HL-60/S4 treated with phorbol 12-myristate 13-acetate at 8.2 ng/mL for 4 days and 3 days (cell line): ENCODE data around the gene TRANK1.
"Not testable (repeated sequence)": the region's sequence is repeated elsewhere in the genome, so short reads cannot be mapped to it uniquely, and the experiment has no call there.

Source experiments
- in situ Hi-C: fragments of 300-500 bp; cut with MboI; formaldehyde crosslinking; loops from 2 replicates; pipeline ENCODE4 v1.15.0; 2022; ENCODE audit warnings: low sequenced_read_pairs

TRANK1 gene

DNA sequence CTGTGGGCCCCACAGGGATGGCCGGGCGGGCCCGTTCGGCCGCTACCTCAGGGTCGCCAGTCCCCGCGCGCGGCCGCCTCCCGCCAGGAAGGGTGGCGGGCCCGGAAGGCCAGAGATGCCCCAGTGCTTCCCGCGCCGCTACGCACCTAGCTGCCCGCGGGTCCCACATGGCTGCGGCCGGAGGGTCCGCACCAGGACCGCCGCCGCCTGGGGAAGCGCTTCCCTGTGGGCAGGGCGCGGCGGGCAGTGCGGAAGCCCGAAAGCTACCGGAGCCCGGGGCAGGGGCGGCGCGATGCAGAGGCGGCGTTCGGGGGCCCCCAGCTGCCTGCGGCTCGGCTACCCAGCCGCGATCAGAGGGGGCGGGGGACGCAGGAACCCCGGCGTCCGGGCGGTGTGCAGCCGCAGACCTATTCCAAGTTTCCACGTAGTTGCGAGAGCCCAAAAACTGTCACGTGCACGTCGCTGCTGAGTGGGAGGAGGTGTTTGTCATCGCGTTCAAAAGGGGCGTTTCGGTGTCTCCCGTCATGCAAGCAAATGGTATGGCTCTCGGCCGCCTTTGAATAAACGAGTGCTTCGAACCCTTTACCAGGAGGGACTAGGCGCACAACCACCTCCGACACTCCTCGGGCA is at the start of gene TRANK1:
Gene TRANK1, minus strand, starts transcription at position 414 of the 630 bp plus-strand sequence. Its CDS starts 245 bp downstream, at position 169.
- in situ Hi-C loops, result no loop called here

DNA sequence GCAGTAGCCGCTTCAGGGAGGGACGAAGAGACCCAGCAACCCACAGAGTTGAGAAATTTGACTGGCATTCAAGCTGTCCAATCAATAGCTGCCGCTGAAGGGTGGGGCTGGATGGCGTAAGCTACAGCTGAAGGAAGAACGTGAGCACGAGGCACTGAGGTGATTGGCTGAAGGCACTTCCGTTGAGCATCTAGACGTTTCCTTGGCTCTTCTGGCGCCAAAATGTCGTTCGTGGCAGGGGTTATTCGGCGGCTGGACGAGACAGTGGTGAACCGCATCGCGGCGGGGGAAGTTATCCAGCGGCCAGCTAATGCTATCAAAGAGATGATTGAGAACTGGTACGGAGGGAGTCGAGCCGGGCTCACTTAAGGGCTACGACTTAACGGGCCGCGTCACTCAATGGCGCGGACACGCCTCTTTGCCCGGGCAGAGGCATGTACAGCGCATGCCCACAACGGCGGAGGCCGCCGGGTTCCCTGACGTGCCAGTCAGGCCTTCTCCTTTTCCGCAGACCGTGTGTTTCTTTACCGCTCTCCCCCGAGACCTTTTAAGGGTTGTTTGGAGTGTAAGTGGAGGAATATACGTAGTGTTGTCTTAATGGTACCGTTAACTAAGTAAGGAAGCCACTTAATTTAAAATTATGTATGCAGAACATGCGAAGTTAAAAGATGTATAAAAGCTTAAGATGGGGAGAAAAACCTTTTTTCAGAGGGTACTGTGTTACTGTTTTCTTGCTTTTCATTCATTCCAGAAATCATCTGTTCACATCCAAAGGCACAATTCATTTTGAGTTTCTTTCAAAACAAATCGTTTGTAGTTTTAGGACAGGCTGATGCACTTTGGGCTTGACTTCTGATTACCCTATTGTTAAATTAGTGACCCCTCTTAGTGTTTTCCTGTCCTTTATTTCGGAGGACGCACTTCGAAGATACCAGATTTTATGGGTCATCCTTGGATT is 48.8 kb upstream of the TRANK1 start, which contains the start of gene MLH1:
Gene MLH1, plus strand, starts transcription at position 193 of the 958 bp plus-strand sequence. Its CDS starts 30 bp downstream, at position 223.
- in situ Hi-C loops, result no loop called here

DNA sequence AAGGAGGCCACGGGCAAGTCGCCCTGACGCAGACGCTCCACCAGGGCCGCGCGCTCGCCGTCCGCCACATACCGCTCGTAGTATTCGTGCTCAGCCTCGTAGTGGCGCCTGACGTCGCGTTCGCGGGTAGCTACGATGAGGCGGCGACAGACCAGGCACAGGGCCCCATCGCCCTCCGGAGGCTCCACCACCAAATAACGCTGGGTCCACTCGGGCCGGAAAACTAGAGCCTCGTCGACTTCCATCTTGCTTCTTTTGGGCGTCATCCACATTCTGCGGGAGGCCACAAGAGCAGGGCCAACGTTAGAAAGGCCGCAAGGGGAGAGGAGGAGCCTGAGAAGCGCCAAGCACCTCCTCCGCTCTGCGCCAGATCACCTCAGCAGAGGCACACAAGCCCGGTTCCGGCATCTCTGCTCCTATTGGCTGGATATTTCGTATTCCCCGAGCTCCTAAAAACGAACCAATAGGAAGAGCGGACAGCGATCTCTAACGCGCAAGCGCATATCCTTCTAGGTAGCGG is 48.0 kb upstream of the TRANK1 start, which contains the start of gene EPM2AIP1:
Gene EPM2AIP1, minus strand, starts transcription at position 326 of the 520 bp plus-strand sequence. Its CDS starts 54 bp downstream, at position 272.
- in situ Hi-C loops, result no loop called here

DNA sequence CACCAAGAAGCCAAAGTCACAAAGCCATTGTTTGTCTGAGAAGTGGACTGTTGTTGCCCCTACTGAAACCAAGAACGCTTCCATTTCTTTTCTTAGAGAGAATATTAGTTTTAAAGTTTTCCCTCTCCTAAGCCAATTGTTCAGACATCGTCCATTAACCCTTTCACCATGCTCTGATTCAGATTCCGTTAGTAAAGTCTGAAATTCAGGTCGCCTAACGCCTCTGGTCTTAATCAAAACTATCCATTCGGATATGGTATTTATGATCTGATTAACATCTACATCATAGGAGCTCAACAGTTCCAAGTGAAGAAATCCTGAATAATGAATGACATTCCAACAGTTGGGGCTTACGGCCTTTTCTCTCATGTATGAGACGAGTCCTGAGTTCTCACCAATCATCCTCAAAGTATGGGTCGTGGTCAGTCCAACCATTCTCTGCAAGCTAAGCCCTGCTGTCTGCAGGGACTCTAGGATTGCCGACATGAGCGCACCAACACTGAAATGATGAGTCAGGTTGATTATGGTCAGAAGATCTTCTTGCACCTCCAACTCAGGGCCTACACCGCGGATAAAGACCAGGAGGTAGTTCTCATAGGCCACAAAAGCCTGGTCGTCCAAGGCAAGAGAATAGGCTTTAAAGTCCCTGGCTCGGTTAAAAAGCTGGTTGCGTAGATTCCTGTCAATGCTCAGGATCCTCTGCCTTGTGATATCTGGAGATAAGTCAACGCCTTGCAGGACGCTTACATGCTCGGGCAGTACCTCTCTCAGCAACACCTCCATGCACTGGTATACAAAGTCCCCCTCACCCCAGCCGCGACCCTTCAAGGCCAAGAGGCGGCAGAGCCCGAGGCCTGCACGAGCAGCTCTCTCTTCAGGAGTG is 47.3 kb upstream of the TRANK1 start:
- in situ Hi-C loops, result no loop called here

DNA sequence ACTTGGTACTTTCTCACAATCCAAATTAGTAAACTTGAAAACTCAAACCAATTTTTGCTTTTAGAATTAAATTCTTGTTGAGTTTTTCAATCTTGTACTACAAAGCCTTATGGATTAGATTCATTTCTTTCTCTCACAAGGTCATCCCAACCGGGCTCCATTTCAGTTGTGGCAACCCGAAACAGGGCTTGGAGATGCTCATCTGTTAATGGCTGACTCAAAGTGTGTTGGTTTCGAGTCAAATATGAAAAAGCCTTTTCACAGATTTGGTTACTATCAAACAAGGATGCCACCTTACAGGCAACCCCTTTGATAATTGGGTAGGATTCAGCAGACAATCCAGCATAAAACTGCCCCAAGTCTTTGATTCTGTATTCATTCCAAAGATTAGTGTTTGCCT is 46.3 kb upstream of the TRANK1 start:
- in situ Hi-C loops, result no loop called here

DNA sequence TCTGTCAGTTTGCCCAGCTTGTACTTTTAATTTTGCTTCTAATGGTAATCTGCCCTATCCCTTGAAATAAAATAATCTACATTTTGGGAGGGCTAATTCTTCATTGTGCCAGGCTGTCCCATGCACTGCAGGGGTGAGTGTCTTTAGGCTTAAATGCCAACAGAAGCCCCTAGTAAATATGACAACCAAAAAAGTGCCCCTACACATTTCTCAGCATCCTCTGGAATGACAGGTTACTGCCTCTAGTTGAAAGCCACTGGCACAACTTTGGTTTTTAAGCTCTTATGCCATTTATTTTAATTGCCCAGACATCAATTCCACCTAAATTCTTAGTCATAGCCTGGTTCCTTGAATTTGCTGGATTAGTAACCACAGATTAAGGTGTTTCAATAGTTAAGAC is 44.7 kb upstream of the TRANK1 start:
- in situ Hi-C loops, result no loop called here

DNA sequence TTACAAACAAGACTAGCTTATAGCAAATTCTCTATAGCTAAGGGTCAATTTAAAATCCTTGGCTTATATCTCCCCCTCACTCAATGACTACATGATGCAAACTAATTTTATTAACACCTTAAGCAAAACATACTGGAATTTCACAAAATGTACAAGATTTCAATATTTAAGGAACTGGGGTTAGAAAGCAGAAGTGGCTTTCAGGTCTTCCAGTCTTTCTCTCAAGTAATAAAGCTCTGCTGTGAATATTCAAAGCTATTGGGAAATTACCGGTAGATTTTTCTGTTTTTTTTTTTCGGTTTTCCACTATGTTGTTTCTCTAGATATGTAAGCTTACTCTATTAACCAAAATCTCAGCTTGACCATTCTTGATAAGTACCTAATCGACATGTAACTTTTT is 44.2 kb upstream of the TRANK1 start:
- in situ Hi-C loops, result no loop called here

DNA sequence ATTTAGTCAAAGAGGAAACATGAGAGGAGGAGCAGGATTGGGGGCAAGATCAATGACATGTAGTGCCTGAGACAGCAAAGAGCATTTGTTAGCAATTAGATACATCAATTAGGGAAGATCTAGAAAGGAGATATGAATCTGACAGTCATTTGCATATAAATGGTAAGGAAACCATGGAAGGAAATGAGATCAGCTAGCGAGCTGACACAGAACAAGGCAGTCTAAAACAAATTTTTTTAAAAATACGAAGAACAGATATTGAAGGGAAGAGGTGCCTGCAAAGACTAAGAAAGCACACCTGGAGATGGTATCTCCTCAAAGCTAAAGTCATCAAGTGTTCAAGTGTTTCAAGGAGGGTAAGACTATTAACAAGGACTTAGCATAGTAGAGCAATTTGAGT is 43.5 kb upstream of the TRANK1 start:
- in situ Hi-C loops, result no loop called here

DNA sequence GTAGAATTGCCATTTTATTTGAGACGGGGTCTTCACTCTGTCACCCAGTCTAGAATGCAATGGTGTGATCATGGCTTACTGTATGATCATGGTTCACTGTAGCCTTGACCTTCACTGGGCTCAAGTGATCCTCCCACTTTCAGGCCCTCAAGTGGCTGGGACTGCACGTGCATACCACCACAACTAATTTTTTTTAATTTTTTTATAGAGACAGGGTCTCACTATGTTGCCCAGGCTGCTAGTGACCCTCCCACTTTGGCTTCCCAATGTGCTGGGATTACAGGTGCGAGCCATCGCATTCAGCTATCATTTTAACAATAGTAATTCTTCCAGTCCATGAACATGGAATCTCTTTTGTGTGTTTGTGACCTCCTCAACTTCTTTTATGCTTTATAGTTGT is 36.2 kb upstream of the TRANK1 start:
- in situ Hi-C loops, result no loop called here

DNA sequence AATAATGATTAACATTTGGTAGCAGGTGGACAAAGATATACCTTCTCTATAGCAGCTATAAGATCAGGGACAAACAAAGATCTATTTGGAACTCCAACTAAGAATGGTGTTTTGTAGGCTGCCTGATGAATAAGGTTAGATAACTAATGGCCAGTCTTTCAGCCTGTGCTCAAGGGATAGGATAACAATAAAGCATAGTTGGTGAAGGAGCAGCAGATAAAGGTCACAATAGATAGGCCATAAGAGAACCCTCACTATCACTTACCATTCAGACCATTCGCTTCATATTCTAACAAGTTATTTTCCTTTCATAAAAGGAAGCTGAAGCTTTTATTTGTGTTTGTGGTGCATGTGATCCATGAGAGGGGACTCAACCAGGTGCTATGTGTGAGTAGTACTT is 28.3 kb upstream of the TRANK1 start:
- in situ Hi-C loops, result no loop called here

DNA sequence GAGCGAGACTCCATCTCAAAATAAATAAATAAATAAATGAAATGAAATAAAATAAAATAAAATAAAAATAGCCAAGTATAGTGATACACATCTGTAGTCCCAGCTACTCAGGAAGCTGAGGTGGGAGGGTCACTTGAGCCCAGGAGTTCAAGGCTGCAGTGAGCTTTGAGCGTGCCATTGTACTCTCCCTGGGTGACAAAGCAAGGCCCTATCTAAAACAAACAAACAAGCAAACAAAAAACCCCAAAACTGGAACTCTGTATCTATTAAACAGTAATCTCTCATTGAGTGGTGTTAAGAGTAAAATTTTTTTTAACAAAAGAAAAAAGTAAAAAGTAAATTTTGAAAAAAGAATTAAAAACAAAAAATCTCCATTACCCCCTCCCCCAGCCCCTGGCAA is 27.3 kb upstream of the TRANK1 start:
- in situ Hi-C loops, result no loop called here

DNA sequence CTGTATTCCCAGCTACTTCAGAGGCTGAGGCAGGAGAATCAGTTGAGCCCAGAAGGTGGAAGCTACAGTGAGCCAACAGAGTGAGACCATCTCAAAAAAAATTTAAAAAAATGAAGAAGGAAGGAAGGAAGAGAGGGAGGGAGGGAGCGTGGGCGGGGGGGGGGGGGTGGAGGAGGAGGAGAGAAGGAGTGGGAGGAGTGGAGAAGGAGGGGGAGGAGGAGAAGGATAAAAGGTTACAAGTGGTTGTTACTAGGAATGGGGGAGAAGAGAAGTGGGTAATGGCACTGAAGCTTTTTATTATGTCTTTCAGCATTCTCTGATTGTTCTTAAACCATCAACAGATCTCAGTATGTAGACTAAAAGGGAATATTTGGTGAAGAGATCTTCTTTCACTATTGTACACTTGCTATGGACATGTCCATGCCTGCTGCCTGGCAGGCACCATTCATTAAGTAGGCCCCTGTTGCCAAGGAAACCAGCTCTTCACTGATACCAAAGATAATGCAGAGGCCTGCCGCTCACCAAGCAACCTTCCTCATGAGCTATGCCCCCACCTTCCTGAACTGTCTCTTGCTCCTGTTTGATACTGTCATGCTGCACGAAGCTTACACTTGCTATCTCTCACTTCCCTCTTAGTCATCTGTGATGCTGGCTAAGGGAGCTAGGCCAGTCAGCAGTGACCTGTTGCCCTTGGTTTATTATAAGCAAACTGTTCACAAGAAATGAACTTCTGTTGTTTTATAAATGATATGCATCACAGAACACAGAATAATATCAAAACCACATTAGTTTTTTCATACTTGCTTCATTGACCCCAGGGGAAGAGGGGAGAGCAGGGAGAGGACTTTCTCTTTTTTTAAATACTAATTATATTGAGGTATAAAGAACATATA is 24.9 kb upstream of the TRANK1 start:
- in situ Hi-C loops, result no loop called here

DNA sequence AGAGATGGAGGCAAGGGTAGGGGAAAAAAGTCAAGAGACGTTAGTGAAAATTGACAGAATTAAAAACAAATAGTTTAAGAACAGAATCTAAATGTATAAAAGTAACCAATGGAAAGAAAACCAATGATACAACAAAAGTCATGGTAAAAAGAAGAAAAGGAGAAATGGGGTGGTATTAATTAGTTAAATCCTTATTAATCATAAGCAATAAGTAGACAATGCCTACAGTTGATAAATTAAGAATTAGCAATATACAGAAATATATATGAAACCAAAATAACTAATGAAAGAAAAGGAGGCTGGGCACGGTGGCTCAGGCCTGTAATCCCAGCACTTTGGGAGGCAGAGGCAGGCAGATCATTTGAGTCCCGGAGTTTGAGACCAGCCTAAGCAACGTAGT is 24.2 kb upstream of the TRANK1 start:
- in situ Hi-C loops, result no loop called here

DNA sequence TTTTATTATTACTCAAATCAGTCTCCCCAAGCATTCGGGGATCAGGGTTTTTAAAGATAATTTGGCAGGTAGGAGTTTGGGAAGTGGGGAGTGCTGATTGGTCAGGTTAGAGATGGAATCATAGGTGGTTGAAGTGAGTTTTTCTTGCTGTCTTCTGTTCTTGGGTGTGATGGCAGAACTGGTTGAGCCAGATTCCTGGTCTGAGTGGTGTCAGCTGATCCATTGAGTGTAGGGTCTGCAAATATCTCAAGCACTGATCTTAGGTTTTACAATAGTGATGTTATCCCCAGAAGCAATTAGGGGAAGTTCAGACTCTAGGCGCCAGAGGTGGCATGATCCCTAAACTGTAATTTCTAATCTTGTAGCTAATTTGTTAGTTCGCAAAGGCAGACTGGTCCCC is 20.6 kb upstream of the TRANK1 start:
- in situ Hi-C loops, result no loop called here

DNA sequence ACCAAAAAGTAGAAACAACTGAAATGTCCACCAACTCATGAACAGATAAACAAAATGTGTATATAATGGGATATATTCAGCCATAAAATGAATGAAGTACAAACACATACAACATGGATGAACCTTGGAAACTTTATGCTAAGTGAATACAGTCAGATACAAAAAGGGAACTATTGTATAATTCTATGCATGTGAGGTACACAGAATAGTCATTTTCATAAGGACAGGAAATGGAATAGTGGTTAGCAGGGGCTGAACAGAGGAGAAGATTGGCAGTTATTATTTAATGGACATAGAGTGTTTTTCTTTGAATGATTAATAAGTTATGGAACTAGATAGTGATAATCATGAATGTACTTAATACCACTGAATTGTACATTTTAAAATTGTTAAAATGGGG is 20.0 kb upstream of the TRANK1 start:
- in situ Hi-C loops, result no loop called here

DNA sequence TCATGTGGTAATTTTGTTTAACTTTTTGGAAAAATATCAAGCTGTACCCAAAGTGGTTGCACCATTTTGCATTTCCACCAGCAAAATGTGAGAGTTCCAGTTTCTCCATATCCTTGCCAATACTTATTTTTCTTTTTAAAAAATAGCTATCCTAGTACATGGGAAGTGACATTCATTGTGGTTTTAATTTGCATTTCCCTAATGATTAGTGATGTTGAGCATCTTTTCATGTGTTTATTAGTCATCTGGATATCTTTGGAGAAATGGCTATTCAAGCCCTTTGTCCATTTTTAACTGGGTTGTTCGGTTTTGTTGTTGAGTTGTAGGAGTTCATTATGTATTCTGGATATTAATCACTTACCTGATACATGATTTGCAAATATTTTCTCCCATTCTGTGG is 19.5 kb upstream of the TRANK1 start:
- in situ Hi-C loops, result no loop called here

DNA sequence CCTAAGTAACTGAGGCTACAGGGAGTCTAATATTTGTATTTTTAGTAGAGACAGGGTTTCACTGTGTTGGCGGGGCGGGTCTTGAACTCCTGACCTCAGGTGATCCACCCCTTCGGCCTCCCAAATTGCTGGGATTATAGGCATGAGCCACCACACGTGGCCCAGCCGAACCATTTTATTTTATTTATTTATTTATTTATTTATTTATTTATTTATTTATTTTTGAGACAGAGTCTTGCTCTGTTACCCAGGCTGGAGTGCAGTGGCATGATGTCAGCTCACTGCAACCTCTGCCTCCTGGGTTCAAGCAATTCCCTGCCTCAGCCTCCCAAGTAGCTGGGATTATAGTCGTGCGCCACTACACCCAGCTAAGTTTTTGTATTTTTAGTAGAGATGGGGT is 18.2 kb upstream of the TRANK1 start:
- in situ Hi-C loops, result not testable (repeated sequence)

DNA sequence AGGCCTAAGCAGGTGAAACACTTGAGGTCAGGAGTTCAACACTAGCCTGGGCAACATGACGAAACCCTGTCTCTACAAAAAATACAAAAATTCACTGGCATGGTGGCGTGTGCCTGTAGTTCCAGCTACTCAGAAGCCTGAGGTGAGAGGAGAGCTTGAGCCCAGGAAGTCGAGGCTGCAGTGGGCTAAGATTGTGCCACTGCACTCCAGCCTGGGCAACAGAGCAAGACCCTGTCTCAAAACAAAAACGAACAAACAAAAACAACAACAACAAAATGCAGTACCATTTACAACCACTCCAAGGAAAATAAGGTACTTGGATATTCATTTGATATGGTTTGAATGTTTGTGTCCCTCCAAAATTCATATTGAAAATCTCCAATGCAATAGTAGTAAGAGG is 15.6 kb upstream of the TRANK1 start:
- in situ Hi-C loops, result no loop called here

DNA sequence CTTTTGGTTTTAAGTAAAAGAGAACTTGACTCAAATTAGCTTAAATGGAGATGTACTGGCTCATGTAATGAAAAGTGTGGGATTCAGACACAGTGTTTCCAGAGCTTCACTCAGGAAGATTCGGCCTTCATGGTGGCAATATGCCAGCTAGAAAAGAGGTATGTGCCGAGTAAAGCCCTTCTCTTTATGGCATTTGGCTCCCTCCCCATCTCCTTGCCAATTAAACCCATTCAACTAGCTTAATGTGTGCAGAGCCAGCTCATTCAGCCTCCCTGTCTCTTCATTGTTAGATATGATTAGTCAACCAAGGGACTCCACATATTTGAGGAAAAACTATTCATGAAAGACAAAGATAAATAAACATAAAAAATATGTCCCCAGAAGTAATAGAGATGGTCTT is 15.0 kb upstream of the TRANK1 start:
- in situ Hi-C loops, result no loop called here
